ENCODE results near the gene MIOS. TPM values are rescaled to one million over a fixed set of nuclear protein-coding genes. Genes with fewer than 3 reads are reported as not detected.

The MIOS gene
- total and polyA plus RNA-seq, 9 of the 15 experiments (the other 6 are each of a cell fraction or from before 2014, with no cell fraction given), result 7.8 to 47.8 (median 30.6) TPM

DNA sequence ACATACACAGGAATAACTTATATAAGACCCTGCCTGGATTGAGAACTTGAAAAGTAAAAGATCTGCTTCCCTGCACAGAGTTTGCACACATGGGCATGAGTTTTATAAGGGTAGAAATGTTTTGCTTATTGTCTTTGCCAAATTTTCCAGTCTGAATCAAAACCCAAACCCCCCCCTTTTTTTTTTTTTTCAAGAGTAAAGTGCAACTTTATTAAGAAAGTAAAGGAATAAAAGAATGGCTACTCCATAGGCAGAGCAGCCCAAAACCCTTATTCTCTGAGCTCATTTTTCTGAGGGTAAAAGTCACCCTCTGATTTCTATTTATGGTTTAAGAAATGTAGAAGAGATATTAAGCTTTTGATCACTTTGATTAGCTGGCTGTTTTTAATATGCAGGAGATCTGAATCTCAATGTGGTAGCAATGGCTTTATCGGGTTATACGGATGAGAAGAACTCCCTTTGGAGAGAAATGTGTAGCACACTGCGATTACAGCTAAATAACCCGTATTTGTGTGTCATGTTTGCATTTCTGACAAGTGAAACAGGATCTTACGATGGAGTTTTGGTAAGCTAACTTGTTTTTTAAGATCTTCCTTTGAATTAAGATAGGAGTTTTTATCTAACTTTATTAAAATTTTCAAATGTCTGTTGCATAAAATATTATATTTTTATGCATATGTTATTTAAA, 18.7 kb downstream of the MIOS start:
- Histone ChIP-seq H3K4me1 (replicated peaks in 1 of 2; ENCODE audit: control insufficient read depth in 2 of 2, insufficient read depth in 2 of 2, low read length in 2 of 2) (no peaks in the 10 kb centered on the region; a peak in 1 of 5 replicates), H3K27me3 (ENCODE audit: control insufficient read depth in 2 of 2, insufficient read depth in 2 of 2, low read length in 2 of 2) (no peaks in the 10 kb centered on the region), H3K9me3 (replicated peaks; ENCODE audit: control insufficient read depth, insufficient read depth, low read depth, low read length) (no peaks in the 10 kb centered on the region), H3K79me2 (ENCODE audit: control insufficient read depth, insufficient read depth, low read length) (0 out of 3 replicates have a peak, but pooled peaks cover 2% of the 10 kb centered on the region), H3K4me2 (ENCODE audit: insufficient read depth, low read length) (no peak overlapping the region), H3K36me3 (ENCODE audit: control insufficient read depth, insufficient read depth, low read length) (peaks cover 24% of the 10 kb centered on the region), H4K20me1 (replicated peaks; ENCODE audit: control insufficient read depth, insufficient read depth, low read length) (no peaks in the 10 kb centered on the region), H3K9ac (ENCODE audit: insufficient read depth in 1 of 2, low read depth in 2 of 2, low read length in 2 of 2) (no peak overlapping the region), H3K4me3 (no peak overlapping the region), H3K27ac (ENCODE audit: extremely low read depth, low read depth, low read length) (no peak overlapping the region), H3K9me1 (ENCODE audit: control insufficient read depth, insufficient read depth, low read length) (no peaks in the 10 kb centered on the region), H2AFZ (ENCODE audit: low read depth, low read length) (no peak overlapping the region)
- ChIA-PET POLR2A (interaction anchor here (1.3 kb wide), 1 partner anchor 13 kb away, joined by 3 read pairs; no protein-coding TSS in a partner anchor), CTCF (ENCODE audit: low intra/inter-chr PET ratio) (no interaction called here)
- TF ChIP-seq, protein P1, sequence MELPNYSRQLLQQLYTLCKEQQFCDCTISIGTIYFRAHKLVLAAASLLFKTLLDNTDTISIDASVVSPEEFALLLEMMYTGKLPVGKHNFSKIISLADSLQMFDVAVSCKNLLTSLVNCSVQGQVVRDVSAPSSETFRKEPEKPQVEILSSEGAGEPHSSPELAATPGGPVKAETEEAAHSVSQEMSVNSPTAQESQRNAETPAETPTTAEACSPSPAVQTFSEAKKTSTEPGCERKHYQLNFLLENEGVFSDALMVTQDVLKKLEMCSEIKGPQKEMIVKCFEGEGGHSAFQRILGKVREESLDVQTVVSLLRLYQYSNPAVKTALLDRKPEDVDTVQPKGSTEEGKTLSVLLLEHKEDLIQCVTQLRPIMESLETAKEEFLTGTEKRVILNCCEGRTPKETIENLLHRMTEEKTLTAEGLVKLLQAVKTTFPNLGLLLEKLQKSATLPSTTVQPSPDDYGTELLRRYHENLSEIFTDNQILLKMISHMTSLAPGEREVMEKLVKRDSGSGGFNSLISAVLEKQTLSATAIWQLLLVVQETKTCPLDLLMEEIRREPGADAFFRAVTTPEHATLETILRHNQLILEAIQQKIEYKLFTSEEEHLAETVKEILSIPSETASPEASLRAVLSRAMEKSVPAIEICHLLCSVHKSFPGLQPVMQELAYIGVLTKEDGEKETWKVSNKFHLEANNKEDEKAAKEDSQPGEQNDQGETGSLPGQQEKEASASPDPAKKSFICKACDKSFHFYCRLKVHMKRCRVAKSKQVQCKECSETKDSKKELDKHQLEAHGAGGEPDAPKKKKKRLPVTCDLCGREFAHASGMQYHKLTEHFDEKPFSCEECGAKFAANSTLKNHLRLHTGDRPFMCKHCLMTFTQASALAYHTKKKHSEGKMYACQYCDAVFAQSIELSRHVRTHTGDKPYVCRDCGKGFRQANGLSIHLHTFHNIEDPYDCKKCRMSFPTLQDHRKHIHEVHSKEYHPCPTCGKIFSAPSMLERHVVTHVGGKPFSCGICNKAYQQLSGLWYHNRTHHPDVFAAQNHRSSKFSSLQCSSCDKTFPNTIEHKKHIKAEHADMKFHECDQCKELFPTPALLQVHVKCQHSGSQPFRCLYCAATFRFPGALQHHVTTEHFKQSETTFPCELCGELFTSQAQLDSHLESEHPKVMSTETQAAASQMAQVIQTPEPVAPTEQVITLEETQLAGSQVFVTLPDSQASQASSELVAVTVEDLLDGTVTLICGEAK (IDR thresholded peaks at IDR 0.05), result peak; percentile 86
- TF ChIP-seq, protein P1 (CRISPR knock-in tag; IDR thresholded peaks at IDR 0.05), result peak; percentile 72
- no peak for TF ChIP-seq SMAD1 (IDR thresholded peaks at IDR 0.05; ENCODE audit: low read depth, low read length, partially characterized antibody)
- TF ChIP-seq, protein P2, sequence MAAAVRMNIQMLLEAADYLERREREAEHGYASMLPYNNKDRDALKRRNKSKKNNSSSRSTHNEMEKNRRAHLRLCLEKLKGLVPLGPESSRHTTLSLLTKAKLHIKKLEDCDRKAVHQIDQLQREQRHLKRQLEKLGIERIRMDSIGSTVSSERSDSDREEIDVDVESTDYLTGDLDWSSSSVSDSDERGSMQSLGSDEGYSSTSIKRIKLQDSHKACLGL (CRISPR knock-in tag; IDR thresholded peaks at IDR 0.05; ENCODE audit: borderline replicate concordance, poor library complexity, severe bottlenecking), result no peak
- no peak for TF ChIP-seq ZKSCAN3 (CRISPR knock-in tag; IDR thresholded peaks at IDR 0.05)
- TF ChIP-seq ZNF384 (IDR thresholded peaks at IDR 0.05; ENCODE audit: low read depth, low read length), result peak; percentile 71
- TF ChIP-seq, protein P3, sequence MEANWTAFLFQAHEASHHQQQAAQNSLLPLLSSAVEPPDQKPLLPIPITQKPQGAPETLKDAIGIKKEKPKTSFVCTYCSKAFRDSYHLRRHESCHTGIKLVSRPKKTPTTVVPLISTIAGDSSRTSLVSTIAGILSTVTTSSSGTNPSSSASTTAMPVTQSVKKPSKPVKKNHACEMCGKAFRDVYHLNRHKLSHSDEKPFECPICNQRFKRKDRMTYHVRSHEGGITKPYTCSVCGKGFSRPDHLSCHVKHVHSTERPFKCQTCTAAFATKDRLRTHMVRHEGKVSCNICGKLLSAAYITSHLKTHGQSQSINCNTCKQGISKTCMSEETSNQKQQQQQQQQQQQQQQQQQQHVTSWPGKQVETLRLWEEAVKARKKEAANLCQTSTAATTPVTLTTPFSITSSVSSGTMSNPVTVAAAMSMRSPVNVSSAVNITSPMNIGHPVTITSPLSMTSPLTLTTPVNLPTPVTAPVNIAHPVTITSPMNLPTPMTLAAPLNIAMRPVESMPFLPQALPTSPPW (CRISPR knock-in tag; IDR thresholded peaks at IDR 0.05), result peak; percentile 38; the same call in 1 of the 2 replicates
- TF ChIP-seq RBBP5 (IDR thresholded peaks at IDR 0.05; ENCODE audit: borderline replicate concordance, insufficient read depth, low read length, poor library complexity, severe bottlenecking), result no peak
- TF ChIP-seq ZNF507 (tag; conservative IDR thresholded peaks at IDR 0.05), result no peak
- no peak for DNase-seq (ENCODE audit: extremely low read depth in 1 of 4, low spot score in 3 of 4)
- in situ Hi-C loops (cut with MboI) (no loop called here), intact Hi-C loops (cut with micrococcal nuclease) (no loop called here)
- FAIRE-seq, result no peak
- no TSS peak for BruUV-seq (replicated peaks)
- WGBS (ENCODE audit: insufficient coverage, low coverage, missing lambda C conversion rate), result 92% methylated on average over 5 of the region's 5 CpGs
- no peak for ATAC-seq

Data from K562 (cell line).